HEK293 (cell line): ENCODE measurements around the gene CEBPA.

ENCODE experiments used
- EGR2 ChIP-seq: fragments of 450-650 bp; formaldehyde crosslinking; IDR thresholded peaks from 2 replicates; pipeline ENCODE4 v1.5.1; 2016; ENCODE audit warnings: low read depth, missing biosample characterization, missing genetic modification characterization
- GFI1B ChIP-seq: fragments of 450-650 bp; formaldehyde crosslinking; IDR thresholded peaks from 2 replicates; pipeline ENCODE4 v1.5.1; 2016; ENCODE audit warnings: missing biosample characterization, missing genetic modification characterization
- KLF9 ChIP-seq: fragments of 450-650 bp; formaldehyde crosslinking; IDR thresholded peaks from 2 replicates; pipeline ENCODE4 v1.5.1; 2016; ENCODE audit warnings: missing biosample characterization, missing genetic modification characterization, low read depth
- MZF1 ChIP-seq: fragments of 450-650 bp; formaldehyde crosslinking; IDR thresholded peaks from 2 replicates; pipeline ENCODE4 v1.5.1; 2017; ENCODE audit warnings: missing biosample characterization, missing genetic modification characterization, borderline replicate concordance
- OVOL3 ChIP-seq: fragments of 450-650 bp; formaldehyde crosslinking; IDR thresholded peaks from 2 replicates; pipeline ENCODE4 v1.5.1; 2016; ENCODE audit warnings: missing biosample characterization, missing genetic modification characterization
- PRDM1 ChIP-seq: fragments of 450-650 bp; formaldehyde crosslinking; IDR thresholded peaks from 2 replicates; pipeline ENCODE4; 2016; ENCODE audit warnings: missing biosample characterization, missing genetic modification characterization
- RBAK ChIP-seq: fragments of 450-650 bp; formaldehyde crosslinking; IDR thresholded peaks from 2 replicates; pipeline ENCODE4 v1.5.1; 2016; ENCODE audit warnings: missing biosample characterization, missing genetic modification characterization
- SP7 ChIP-seq: fragments of 450-650 bp; formaldehyde crosslinking; IDR thresholded peaks from 2 replicates; pipeline ENCODE4 v1.5.1; 2016; ENCODE audit warnings: missing biosample characterization, missing genetic modification characterization
- YY1 ChIP-seq: fragments of 450-650 bp; formaldehyde crosslinking; IDR thresholded peaks from 2 replicates; pipeline ENCODE4 v1.5.1; 2018; ENCODE audit warnings: missing biosample characterization, missing genetic modification characterization
- ZBTB21 ChIP-seq: fragments of 450-650 bp; formaldehyde crosslinking; IDR thresholded peaks from 2 replicates; pipeline ENCODE4 v1.5.1; 2017; ENCODE audit warnings: missing biosample characterization, missing genetic modification characterization
- ZNF184 ChIP-seq: fragments of 450-650 bp; IDR thresholded peaks from 2 replicates; pipeline ENCODE4 v1.5.1; 2018; ENCODE audit warnings: missing biosample characterization, mild to moderate bottlenecking, missing genetic modification characterization
- ZNF223 ChIP-seq: fragments of 450-650 bp; formaldehyde crosslinking; IDR thresholded peaks from 2 replicates; pipeline ENCODE4 v1.5.1; 2016; ENCODE audit warnings: missing biosample characterization, missing genetic modification characterization
- ZNF248 ChIP-seq: fragments of 450-650 bp; formaldehyde crosslinking; IDR thresholded peaks from 2 replicates; pipeline ENCODE4 v1.5.1; 2017; ENCODE audit warnings: missing biosample characterization, missing genetic modification characterization
- ZNF366 ChIP-seq: fragments of 450-650 bp; formaldehyde crosslinking; conservative IDR thresholded peaks from 2 replicates; pipeline ENCODE4 v1.5.1; 2016; ENCODE audit warnings: missing biosample characterization, missing genetic modification characterization
- ZNF560 ChIP-seq: fragments of 450-650 bp; formaldehyde crosslinking; IDR thresholded peaks from 2 replicates; pipeline ENCODE4 v1.5.1; 2017; ENCODE audit warnings: missing biosample characterization, missing genetic modification characterization, borderline replicate concordance
- ZNF571 ChIP-seq: fragments of 450-650 bp; formaldehyde crosslinking; IDR thresholded peaks from 2 replicates; pipeline ENCODE4 v1.5.0; 2017; ENCODE audit warnings: missing biosample characterization, missing genetic modification characterization
- ZNF621 ChIP-seq: fragments of 450-650 bp; formaldehyde crosslinking; IDR thresholded peaks from 2 replicates; pipeline ENCODE4 v1.5.1; 2017; ENCODE audit warnings: missing biosample characterization, missing genetic modification characterization
- ZNF624 ChIP-seq: fragments of 450-650 bp; formaldehyde crosslinking; IDR thresholded peaks from 2 replicates; pipeline ENCODE4 v1.5.1; 2017; ENCODE audit warnings: missing biosample characterization, missing genetic modification characterization
- ZNF660 ChIP-seq: fragments of 450-650 bp; IDR thresholded peaks from 2 replicates; pipeline ENCODE4 v1.5.1; 2018; ENCODE audit warnings: missing biosample characterization, mild to moderate bottlenecking, missing genetic modification characterization
- ZNF792 ChIP-seq: fragments of 450-650 bp; formaldehyde crosslinking; IDR thresholded peaks from 2 replicates; pipeline ENCODE4 v1.5.1; 2016; ENCODE audit warnings: missing biosample characterization, missing genetic modification characterization
- ZSCAN23 ChIP-seq: fragments of 450-650 bp; formaldehyde crosslinking; IDR thresholded peaks from 2 replicates; pipeline ENCODE4 v1.5.1; 2016; ENCODE audit warnings: missing biosample characterization, missing genetic modification characterization
- ZXDB ChIP-seq: fragments of 450-650 bp; formaldehyde crosslinking; IDR thresholded peaks from 2 replicates; pipeline ENCODE4 v1.5.1; 2016; ENCODE audit warnings: missing biosample characterization, missing genetic modification characterization
- TF ChIP-seq, protein P1 (sequence below): fragments of 450-650 bp; formaldehyde crosslinking; IDR thresholded peaks from 2 replicates; pipeline ENCODE4 v1.5.1; 2017; ENCODE audit warnings: missing biosample characterization, missing genetic modification characterization
- TF ChIP-seq, protein P2 (sequence below): fragments of 450-650 bp; formaldehyde crosslinking; IDR thresholded peaks from 2 replicates; pipeline ENCODE4 v1.5.1; 2016; ENCODE audit warnings: missing biosample characterization, missing genetic modification characterization
- TF ChIP-seq, protein P3 (sequence below): fragments of 450-650 bp; formaldehyde crosslinking; IDR thresholded peaks from 2 replicates; pipeline ENCODE4 v1.5.1; 2016; ENCODE audit warnings: missing biosample characterization, missing genetic modification characterization, low read depth
- TF ChIP-seq, protein P4 (sequence below): fragments of 450-650 bp; formaldehyde crosslinking; IDR thresholded peaks from 2 replicates; pipeline ENCODE4 v1.5.1; 2016; ENCODE audit warnings: missing biosample characterization, missing genetic modification characterization
- TF ChIP-seq, protein P5 (sequence below): fragments of 450-650 bp; formaldehyde crosslinking; IDR thresholded peaks from 2 replicates; pipeline ENCODE4 v1.5.1; 2016; ENCODE audit warnings: missing biosample characterization, missing genetic modification characterization
- TF ChIP-seq, protein P6 (sequence below): fragments of 450-650 bp; IDR thresholded peaks from 2 replicates; pipeline ENCODE4 v1.5.1; 2018; ENCODE audit warnings: missing biosample characterization, missing genetic modification characterization

The CEBPA gene

DNA sequence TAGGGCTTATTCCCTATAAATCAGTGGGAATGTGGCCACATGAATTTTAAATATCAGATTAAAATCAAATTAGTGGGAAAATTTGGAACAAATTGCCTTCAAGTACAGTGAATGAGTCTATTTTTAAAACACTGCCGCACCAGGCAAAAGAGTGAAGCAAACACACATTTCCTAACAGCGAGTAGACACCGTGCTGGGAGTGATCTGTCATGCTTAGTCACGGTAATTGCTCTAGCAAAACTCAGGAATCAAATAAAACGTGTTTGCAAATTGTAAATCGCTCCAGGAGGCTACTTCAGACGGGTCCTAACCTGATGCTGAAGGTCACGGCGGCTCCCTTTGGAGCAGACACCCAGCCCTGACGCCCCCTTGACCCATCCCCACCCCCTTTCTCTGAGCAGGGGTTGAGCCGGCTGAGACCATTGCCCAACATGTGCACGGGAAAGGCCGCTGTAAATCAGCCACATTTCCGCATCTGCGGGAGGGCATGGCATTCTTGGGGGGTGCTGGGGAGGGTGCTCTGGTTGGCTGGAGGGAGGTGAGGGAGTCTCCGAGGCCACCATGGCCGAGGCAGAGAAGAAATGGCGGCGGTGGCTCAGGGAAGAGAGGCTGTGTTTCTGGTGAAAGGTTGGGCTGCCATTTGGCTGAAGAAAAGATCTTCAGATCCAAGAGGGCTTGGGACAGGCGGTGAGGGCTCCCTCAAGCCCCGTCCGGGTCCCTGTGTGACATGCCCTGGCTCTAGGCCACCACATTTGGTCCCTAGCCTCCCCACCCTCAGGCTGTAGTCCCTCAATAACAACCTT, 8.9 kb downstream of the CEBPA start (continued):
- TF ChIP-seq, protein P1, sequence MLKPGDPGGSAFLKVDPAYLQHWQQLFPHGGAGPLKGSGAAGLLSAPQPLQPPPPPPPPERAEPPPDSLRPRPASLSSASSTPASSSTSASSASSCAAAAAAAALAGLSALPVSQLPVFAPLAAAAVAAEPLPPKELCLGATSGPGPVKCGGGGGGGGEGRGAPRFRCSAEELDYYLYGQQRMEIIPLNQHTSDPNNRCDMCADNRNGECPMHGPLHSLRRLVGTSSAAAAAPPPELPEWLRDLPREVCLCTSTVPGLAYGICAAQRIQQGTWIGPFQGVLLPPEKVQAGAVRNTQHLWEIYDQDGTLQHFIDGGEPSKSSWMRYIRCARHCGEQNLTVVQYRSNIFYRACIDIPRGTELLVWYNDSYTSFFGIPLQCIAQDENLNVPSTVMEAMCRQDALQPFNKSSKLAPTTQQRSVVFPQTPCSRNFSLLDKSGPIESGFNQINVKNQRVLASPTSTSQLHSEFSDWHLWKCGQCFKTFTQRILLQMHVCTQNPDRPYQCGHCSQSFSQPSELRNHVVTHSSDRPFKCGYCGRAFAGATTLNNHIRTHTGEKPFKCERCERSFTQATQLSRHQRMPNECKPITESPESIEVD (tag by site-specific recombination), result peak; percentile 100
- TF ChIP-seq RBAK, result no peak
- TF ChIP-seq ZNF571, result no peak
- TF ChIP-seq, protein P2, sequence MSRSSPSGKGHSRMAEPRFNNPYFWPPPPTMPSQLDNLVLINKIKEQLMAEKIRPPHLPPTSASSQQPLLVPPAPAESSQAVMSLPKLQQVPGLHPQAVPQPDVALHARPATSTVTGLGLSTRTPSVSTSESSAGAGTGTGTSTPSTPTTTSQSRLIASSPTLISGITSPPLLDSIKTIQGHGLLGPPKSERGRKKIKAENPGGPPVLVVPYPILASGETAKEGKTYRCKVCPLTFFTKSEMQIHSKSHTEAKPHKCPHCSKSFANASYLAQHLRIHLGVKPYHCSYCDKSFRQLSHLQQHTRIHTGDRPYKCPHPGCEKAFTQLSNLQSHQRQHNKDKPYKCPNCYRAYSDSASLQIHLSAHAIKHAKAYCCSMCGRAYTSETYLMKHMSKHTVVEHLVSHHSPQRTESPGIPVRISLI (tag by site-specific recombination), result no peak
- no peak for TF ChIP-seq ZNF248
- TF ChIP-seq ZXDB, result peak; percentile 96
- TF ChIP-seq, protein P3, sequence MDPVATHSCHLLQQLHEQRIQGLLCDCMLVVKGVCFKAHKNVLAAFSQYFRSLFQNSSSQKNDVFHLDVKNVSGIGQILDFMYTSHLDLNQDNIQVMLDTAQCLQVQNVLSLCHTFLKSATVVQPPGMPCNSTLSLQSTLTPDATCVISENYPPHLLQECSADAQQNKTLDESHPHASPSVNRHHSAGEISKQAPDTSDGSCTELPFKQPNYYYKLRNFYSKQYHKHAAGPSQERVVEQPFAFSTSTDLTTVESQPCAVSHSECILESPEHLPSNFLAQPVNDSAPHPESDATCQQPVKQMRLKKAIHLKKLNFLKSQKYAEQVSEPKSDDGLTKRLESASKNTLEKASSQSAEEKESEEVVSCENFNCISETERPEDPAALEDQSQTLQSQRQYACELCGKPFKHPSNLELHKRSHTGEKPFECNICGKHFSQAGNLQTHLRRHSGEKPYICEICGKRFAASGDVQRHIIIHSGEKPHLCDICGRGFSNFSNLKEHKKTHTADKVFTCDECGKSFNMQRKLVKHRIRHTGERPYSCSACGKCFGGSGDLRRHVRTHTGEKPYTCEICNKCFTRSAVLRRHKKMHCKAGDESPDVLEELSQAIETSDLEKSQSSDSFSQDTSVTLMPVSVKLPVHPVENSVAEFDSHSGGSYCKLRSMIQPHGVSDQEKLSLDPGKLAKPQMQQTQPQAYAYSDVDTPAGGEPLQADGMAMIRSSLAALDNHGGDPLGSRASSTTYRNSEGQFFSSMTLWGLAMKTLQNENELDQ (tag by site-specific recombination), result peak; percentile 87
- TF ChIP-seq ZNF624 (tag by site-specific recombination), result no peak
- TF ChIP-seq ZNF223, result peak; percentile 82
- TF ChIP-seq ZNF792 (tag by site-specific recombination), result peak; percentile 53; the same call in 1 of the 2 replicates
- peak; percentile 72 for TF ChIP-seq KLF9 (tag by site-specific recombination)
- TF ChIP-seq ZNF560, result no peak
- TF ChIP-seq, protein P4, sequence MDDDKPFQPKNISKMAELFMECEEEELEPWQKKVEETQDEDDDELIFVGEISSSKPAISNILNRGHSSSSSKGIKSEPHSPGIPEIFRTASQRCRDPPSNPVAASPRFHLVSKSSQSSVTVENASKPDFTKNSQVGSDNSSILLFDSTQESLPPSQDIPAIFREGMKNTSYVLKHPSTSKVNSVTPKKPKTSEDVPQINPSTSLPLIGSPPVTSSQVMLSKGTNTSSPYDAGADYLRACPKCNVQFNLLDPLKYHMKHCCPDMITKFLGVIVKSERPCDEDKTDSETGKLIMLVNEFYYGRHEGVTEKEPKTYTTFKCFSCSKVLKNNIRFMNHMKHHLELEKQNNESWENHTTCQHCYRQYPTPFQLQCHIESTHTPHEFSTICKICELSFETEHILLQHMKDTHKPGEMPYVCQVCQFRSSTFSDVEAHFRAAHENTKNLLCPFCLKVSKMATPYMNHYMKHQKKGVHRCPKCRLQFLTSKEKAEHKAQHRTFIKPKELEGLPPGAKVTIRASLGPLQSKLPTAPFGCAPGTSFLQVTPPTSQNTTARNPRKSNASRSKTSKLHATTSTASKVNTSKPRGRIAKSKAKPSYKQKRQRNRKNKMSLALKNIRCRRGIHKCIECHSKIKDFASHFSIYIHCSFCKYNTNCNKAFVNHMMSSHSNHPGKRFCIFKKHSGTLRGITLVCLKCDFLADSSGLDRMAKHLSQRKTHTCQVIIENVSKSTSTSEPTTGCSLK (tag by site-specific recombination), result no peak
- peak; percentile 96 for TF ChIP-seq SP7
- TF ChIP-seq MZF1 (tag by site-specific recombination), result peak; percentile 61
- TF ChIP-seq ZNF366, result peak; percentile 96
- TF ChIP-seq OVOL3 (tag by site-specific recombination), result peak; percentile 97
- TF ChIP-seq ZNF660 (tag by site-specific recombination), result peak; percentile 98
- peak; percentile 79 for TF ChIP-seq ZNF184 (tag by site-specific recombination)
- peak; percentile 94 for TF ChIP-seq YY1 (tag by site-specific recombination)
- TF ChIP-seq, protein P5, sequence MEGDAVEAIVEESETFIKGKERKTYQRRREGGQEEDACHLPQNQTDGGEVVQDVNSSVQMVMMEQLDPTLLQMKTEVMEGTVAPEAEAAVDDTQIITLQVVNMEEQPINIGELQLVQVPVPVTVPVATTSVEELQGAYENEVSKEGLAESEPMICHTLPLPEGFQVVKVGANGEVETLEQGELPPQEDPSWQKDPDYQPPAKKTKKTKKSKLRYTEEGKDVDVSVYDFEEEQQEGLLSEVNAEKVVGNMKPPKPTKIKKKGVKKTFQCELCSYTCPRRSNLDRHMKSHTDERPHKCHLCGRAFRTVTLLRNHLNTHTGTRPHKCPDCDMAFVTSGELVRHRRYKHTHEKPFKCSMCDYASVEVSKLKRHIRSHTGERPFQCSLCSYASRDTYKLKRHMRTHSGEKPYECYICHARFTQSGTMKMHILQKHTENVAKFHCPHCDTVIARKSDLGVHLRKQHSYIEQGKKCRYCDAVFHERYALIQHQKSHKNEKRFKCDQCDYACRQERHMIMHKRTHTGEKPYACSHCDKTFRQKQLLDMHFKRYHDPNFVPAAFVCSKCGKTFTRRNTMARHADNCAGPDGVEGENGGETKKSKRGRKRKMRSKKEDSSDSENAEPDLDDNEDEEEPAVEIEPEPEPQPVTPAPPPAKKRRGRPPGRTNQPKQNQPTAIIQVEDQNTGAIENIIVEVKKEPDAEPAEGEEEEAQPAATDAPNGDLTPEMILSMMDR (tag by site-specific recombination), result peak; percentile 53; the same call in 1 of the 2 replicates
- peak; percentile 42; the same call in 1 of the 2 replicates for TF ChIP-seq EGR2 (tag by site-specific recombination)
- TF ChIP-seq PRDM1, result 0 out of 2 replicates have a peak, but pooled peaks have one; percentile 26
- TF ChIP-seq, protein P6, sequence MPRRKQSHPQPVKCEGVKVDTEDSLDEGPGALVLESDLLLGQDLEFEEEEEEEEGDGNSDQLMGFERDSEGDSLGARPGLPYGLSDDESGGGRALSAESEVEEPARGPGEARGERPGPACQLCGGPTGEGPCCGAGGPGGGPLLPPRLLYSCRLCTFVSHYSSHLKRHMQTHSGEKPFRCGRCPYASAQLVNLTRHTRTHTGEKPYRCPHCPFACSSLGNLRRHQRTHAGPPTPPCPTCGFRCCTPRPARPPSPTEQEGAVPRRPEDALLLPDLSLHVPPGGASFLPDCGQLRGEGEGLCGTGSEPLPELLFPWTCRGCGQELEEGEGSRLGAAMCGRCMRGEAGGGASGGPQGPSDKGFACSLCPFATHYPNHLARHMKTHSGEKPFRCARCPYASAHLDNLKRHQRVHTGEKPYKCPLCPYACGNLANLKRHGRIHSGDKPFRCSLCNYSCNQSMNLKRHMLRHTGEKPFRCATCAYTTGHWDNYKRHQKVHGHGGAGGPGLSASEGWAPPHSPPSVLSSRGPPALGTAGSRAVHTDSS (tag by site-specific recombination), result peak; percentile 69; the same call in 1 of the 2 replicates
- peak; percentile 97 for TF ChIP-seq GFI1B (tag by site-specific recombination)
- TF ChIP-seq ZSCAN23 (tag by site-specific recombination), result peak; percentile 90
- no peak for TF ChIP-seq ZNF621
- TF ChIP-seq ZBTB21 (tag by site-specific recombination), result peak; percentile 90
